HepG2 (cell line): ENCODE data around the gene SLC22A23. TPM values are rescaled to one million over a fixed set of nuclear protein-coding genes. Genes with fewer than 3 reads are reported as not detected.

Experiments
- CSRNP1 ChIP-seq: sonication (generic); formaldehyde crosslinking; IDR thresholded peaks from 2 replicates; pipeline ENCODE4 v1.8.1; 2023; ENCODE audit warnings: mild to moderate bottlenecking, missing genetic modification reagents
- FOSL1 ChIP-seq: sonication (generic); formaldehyde crosslinking; IDR thresholded peaks from 2 replicates; pipeline ENCODE4 v1.9.0; 2021; ENCODE audit warnings: missing genetic modification reagents, borderline replicate concordance
- FOSL2 ChIP-seq: sonication (generic); formaldehyde crosslinking; IDR thresholded peaks from 2 replicates; pipeline ENCODE4 v1.4.0; 2020; ENCODE audit warnings: missing genetic modification reagents
- HIC2 ChIP-seq: sonication (generic); formaldehyde crosslinking; IDR thresholded peaks from 2 replicates; pipeline ENCODE4 v1.9.0; 2022; ENCODE audit warnings: low read depth, missing genetic modification reagents
- KMT2B ChIP-seq: IDR thresholded peaks from 2 replicates; pipeline ENCODE4 v1.6.1; 2016; ENCODE audit warnings: missing genetic modification reagents, missing compliant biosample characterization
- REL ChIP-seq: sonication (generic); formaldehyde crosslinking; conservative IDR thresholded peaks from 2 replicates; pipeline ENCODE4 v1.8.0; 2022; ENCODE audit warnings: mild to moderate bottlenecking, missing genetic modification reagents, moderate library complexity
- SOX13 ChIP-seq, 3 experiments: fragments of 450-650 bp in 1 of 3; sonication (generic) in 1 of 3; formaldehyde crosslinking in 1 of 3; IDR thresholded peaks in 2 of 3; conservative IDR thresholded peaks in 1 of 3; 2 replicates each; pipeline versions ENCODE4 v1.5.0 to v1.6.1; 2016 to 2020; ENCODE audit warnings: antibody characterized with exemption in 1 of 3, mild to moderate bottlenecking in 1 of 3, missing compliant biosample characterization in 1 of 3, missing genetic modification reagents in 1 of 3, moderate library complexity in 1 of 3
- ZFP41 ChIP-seq: sonication (generic); formaldehyde crosslinking; IDR thresholded peaks from 2 replicates; pipeline ENCODE4 v1.4.0; 2020; ENCODE audit warnings: mild to moderate bottlenecking, missing genetic modification reagents, borderline replicate concordance
- ZKSCAN8 ChIP-seq: IDR thresholded peaks from 2 replicates; pipeline ENCODE4 v1.6.1; 2016; ENCODE audit warnings: borderline replicate concordance, missing genetic modification reagents, missing compliant biosample characterization
- ZNF12 ChIP-seq: sonication (generic); formaldehyde crosslinking; IDR thresholded peaks from 2 replicates; pipeline ENCODE4 v1.5.0; 2020; ENCODE audit warnings: missing genetic modification reagents
- ZNF18 ChIP-seq: sonication (generic); formaldehyde crosslinking; IDR thresholded peaks from 2 replicates; pipeline ENCODE4 v1.8.0; 2022; ENCODE audit warnings: mild to moderate bottlenecking, missing genetic modification reagents; ENCODE audit not compliant: insufficient replicate concordance
- ZNF230 ChIP-seq: sonication (generic); formaldehyde crosslinking; IDR thresholded peaks from 2 replicates; pipeline ENCODE4 v1.4.0; 2020; ENCODE audit warnings: mild to moderate bottlenecking, missing genetic modification reagents
- ZNF501 ChIP-seq: sonication (generic); formaldehyde crosslinking; IDR thresholded peaks from 2 replicates; pipeline ENCODE4 v1.5.1; 2020; ENCODE audit warnings: mild to moderate bottlenecking, moderate library complexity, missing genetic modification reagents
- polyA plus RNA-seq, 8 experiments: library from polyadenylated mRNA; depleted of rRNA in 3 of 8; stranded (reverse) in 7 of 8; unstranded in 1 of 8; fragments of >200 nt; fragmentation: Illumina TruSeq in 4 of 8; extraction: Trizol in 4 of 8; gene quantifications; 2 replicates each; pipeline versions ENCODE4 v1.2.1 to v1.2.3, GENCODE V29; 2011 to 2016; ENCODE audit warnings: low read depth in 4 of 8, missing spikeins in 1 of 8, mixed read lengths in 1 of 8; ENCODE audit not compliant: insufficient read depth in 1 of 8
- total RNA-seq, 5 experiments: library from RNA; depleted of rRNA; stranded (reverse); fragments of >200 nt; fragmentation: Illumina TruSeq; extraction: Trizol; gene quantifications; 2 replicates each; pipeline ENCODE4 v1.2.3, GENCODE V29; 2016; ENCODE audit warnings: low read depth in 1 of 5

SLC22A23 gene
- total and polyA plus RNA-seq, 2 of the 13 experiments (the other 11 are each of a cell fraction or from before 2014, with no cell fraction given), result 11.8 to 17.5 TPM

GRCh38 chr6:3232017-3232945 lies 224.6 kb downstream of the SLC22A23 start (continued):
- TF ChIP-seq CSRNP1 (CRISPR knock-in tag), result 0 out of 2 replicates have a peak, but pooled peaks have one; percentile 41
- no peak for TF ChIP-seq FOSL1 (CRISPR knock-in tag)
- TF ChIP-seq FOSL2, result no peak
- TF ChIP-seq ZNF18, result peak; percentile 3
- no peak for TF ChIP-seq KMT2B
- no peak for TF ChIP-seq ZNF12 (CRISPR knock-in tag)
- no peak for TF ChIP-seq REL (CRISPR knock-in tag)
- no peak for TF ChIP-seq ZFP41 (CRISPR knock-in tag)
- no peak for TF ChIP-seq ZKSCAN8
- 0 out of 2 replicates have a peak, but pooled peaks have one; percentile 0 for TF ChIP-seq HIC2 (CRISPR knock-in tag)
- 0 out of 2 replicates have a peak, but pooled peaks have one; percentile 81 for TF ChIP-seq ZNF501 (CRISPR knock-in tag)
- TF ChIP-seq SOX13 (IDR thresholded peaks at IDR 0.05), result 0 out of 2 replicates have a peak, but pooled peaks have one; percentile 12
- no peak for TF ChIP-seq SOX13 (CRISPR knock-in tag; conservative IDR thresholded peaks at IDR 0.05 in 1 of 2, IDR thresholded peaks at IDR 0.05 in 1 of 2)
- 0 out of 2 replicates have a peak, but pooled peaks have one; percentile 12 for TF ChIP-seq ZNF230 (CRISPR knock-in tag)
